MCF 10A (cell line): ENCODE measurements around the gene BAHCC1. TPM values are rescaled to one million over a fixed set of nuclear protein-coding genes. Genes with fewer than 3 reads are reported as not detected.

Experiments used
- BruUV-seq: library from RNA; stranded (reverse); fragments of 400-500 nt; replicated peaks from 2 replicates; lab custom pipeline; 2021; lab: Mats Ljungman, UMichigan
- CTCF ChIA-PET: fragments of 300-600 bp; sonication (Branson Sonifier 250); formaldehyde crosslinking; extraction: SDS; loops from one replicate; lab custom pipeline; 2021; ENCODE audit warnings: antibody characterized with exemption, inconsistent platforms; lab: Yijun Ruan, JAX
- POLR2A ChIA-PET: fragments of 300-600, 350-650 bp; sonication (Branson Sonifier 250); formaldehyde crosslinking; extraction: SDS; loops from one replicate; lab custom pipeline; 2020; ENCODE audit warnings: antibody characterized with exemption, inconsistent platforms; lab: Yijun Ruan, JAX
- DNase-seq: peaks from one replicate; pipeline ENCODE4 v3.0.0-alpha.2; 2018; ENCODE audit not compliant: unreplicated experiment
- H3K27ac Mint-ChIP-seq: one replicate; pipeline ENCODE4 v1.8.0; 2022; ENCODE audit warnings: mild to moderate bottlenecking, low read depth, mixed read lengths; ENCODE audit not compliant: unreplicated experiment
- H3K27me3 Mint-ChIP-seq: one replicate; pipeline ENCODE4 v1.8.0; 2022; ENCODE audit warnings: mixed read lengths; ENCODE audit not compliant: insufficient read depth, unreplicated experiment
- H3K36me3 Mint-ChIP-seq: one replicate; pipeline ENCODE4 v1.8.0; 2022; ENCODE audit warnings: mild to moderate bottlenecking, moderate library complexity, mixed read lengths; ENCODE audit not compliant: insufficient read depth, unreplicated experiment
- H3K4me1 Mint-ChIP-seq: one replicate; pipeline ENCODE4 v1.8.0; 2022; ENCODE audit warnings: mixed read lengths; ENCODE audit not compliant: insufficient read depth, unreplicated experiment
- H3K4me3 Mint-ChIP-seq: one replicate; pipeline ENCODE4 v1.8.0; 2022; ENCODE audit warnings: mild to moderate bottlenecking, moderate library complexity, mixed read lengths; ENCODE audit not compliant: unreplicated experiment
- H3K9me3 Mint-ChIP-seq: one replicate; pipeline ENCODE4 v1.8.0; 2022; ENCODE audit warnings: mixed read lengths; ENCODE audit not compliant: unreplicated experiment
- intact Hi-C: fragments of 100-400 bp; cut with micrococcal nuclease; formaldehyde crosslinking; loops from 2 replicates; pipeline ENCODE4 v1.14.1; 2022
- total RNA-seq: library from RNA; stranded (reverse); gene quantifications from 2 replicates; pipeline ENCODE4 v1.2.3, GENCODE V29; 2022
- TF ChIP-seq, protein P1 (sequence below): fragments of 200-600 bp; IDR thresholded peaks from one replicate; pipeline ENCODE4 v1.8.0; 2022; ENCODE audit warnings: antibody characterized with exemption, mild to moderate bottlenecking; ENCODE audit not compliant: unreplicated experiment

Gene BAHCC1
- total RNA-seq, 1 experiment from 2014 or later: 7.4 TPM

DNA sequence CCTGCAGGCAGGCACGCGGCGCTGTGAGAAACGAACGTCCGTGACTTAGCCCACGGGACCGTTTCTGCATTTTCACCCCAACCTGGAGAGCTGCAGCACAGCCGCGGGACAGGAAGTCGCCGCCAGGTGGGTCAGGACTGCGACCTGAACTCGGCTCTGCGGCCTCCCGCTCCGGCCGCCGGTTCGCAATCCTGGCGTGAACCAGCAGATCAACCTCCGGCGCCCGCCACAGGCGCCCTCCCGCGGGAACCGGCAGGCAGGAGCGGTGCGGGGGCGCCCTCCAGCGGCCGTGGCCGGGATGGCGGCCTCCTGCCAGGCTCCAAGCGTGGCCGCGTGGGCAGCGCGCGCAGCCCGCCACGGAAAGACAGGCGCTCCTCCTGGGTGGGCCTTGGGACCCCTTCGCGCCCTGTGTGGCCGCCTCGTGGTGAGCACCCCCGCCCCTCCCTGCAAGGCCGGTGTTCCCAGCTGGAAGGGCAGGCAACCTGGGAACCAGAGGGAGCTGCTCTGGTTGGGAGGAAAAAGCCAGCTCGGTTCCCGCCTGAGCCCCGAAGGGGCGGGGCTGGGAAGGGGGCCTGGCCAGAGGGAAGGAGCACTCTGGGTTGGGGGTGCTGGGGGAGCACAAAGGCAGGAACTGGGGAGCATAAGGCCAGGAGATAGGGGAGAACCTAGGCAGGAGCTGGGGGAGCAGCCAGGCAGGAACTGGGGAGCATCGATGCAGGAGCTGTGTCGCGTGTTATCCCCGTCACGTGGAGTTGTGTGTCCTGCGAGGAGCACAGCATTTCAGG, 89.1 kb downstream of the BAHCC1 start:
- H3K4me1 Mint-ChIP-seq: no peaks in the 10 kb centered on the region
- CTCF ChIA-PET: interaction anchor here (0.6 to 2.0 kb wide), 39 partner anchors 16 to 1743 kb away, joined by 3 to 29 read pairs (median 4); partner anchors contain the start of gene BAHCC1
- TF ChIP-seq, protein P1, sequence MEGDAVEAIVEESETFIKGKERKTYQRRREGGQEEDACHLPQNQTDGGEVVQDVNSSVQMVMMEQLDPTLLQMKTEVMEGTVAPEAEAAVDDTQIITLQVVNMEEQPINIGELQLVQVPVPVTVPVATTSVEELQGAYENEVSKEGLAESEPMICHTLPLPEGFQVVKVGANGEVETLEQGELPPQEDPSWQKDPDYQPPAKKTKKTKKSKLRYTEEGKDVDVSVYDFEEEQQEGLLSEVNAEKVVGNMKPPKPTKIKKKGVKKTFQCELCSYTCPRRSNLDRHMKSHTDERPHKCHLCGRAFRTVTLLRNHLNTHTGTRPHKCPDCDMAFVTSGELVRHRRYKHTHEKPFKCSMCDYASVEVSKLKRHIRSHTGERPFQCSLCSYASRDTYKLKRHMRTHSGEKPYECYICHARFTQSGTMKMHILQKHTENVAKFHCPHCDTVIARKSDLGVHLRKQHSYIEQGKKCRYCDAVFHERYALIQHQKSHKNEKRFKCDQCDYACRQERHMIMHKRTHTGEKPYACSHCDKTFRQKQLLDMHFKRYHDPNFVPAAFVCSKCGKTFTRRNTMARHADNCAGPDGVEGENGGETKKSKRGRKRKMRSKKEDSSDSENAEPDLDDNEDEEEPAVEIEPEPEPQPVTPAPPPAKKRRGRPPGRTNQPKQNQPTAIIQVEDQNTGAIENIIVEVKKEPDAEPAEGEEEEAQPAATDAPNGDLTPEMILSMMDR: peak; percentile 98
- BruUV-seq: no TSS peak
- no peak overlapping the region for H3K27ac Mint-ChIP-seq
- no peaks in the 10 kb centered on the region for H3K27me3 Mint-ChIP-seq
- H3K9me3 Mint-ChIP-seq: no peaks in the 10 kb centered on the region
- intact Hi-C loops: loop anchor here (1.0 to 2.0 kb wide), 3 partner anchors 90 to 231 kb away; partner anchors contain the start of gene BAHCC1
- H3K4me3 Mint-ChIP-seq: no peak overlapping the region
- peak; percentile 70 for DNase-seq
- H3K36me3 Mint-ChIP-seq: peaks cover 6% of the 10 kb centered on the region
- POLR2A ChIA-PET: interaction anchor here (0.6 to 1.4 kb wide), 16 partner anchors 25 to 262 kb away, joined by 3 to 8 read pairs (median 4); partner anchors contain the start of genes BAHCC1, CEP131, MRPL12 and SLC38A10

DNA sequence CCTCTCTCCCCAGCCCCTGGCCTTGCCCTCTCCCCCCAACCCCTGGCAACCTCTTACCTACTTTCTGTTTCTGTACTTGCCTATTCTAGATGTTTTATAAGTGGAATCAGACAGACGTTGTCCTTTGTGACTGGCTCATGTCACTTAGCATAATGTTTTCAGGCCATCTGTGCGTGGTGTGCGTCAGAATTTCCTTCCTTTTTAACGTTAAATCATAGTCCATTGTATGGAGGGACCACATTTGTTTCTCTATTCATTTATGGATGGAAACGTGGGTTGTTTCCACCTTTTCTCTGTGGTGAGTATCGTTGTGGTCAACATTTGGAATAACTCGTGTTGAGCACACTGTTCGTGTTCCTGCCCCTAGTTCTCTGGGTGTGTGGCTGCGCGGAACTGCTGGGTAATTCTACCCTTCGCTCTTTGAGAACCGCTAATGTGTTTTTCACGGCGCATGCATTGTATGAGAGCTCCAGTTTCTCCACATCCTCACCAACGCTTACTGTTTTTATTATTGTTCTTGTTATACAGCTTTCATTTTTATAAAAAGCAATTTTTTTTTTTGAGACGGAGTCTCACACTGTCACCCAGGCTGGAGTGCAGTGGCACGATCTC, 91.0 kb downstream of the BAHCC1 start:
- intact Hi-C loops: no loop called here
- ChIA-PET CTCF (interaction anchor here (1.8 kb wide), 1 partner anchor 194 kb away, joined by 14 read pairs; no protein-coding TSS in a partner anchor), POLR2A (no interaction called here)
- Mint-ChIP-seq H3K36me3 (peaks cover 6% of the 10 kb centered on the region), H3K9me3 (no peaks in the 10 kb centered on the region), H3K4me1 (no peaks in the 10 kb centered on the region), H3K27me3 (no peaks in the 10 kb centered on the region), H3K27ac (no peak overlapping the region), H3K4me3 (no peak overlapping the region)
- TF ChIP-seq, protein P1: no peak
- no peak for DNase-seq
- no TSS peak for BruUV-seq

DNA sequence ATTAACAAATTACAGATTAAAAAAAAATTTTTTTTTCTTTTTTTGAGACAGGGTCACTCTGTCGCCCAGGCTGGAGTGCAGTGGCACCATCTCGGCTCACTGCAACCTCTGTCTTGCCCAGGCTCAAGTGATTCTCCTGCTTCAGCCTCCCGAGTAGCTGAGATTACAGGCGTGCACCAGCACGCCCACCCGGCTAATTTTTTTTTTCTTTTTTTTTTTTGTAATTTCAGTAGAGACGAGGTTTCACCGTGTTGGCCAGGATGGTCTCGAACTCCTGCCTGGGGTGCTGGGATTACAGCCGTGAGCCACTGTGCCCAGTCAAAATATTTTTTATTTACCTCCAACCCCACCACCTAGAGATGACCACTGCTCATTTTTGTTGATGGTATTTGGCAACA, 91.8 kb downstream of the BAHCC1 start:
- no peak overlapping the region for H3K27ac Mint-ChIP-seq
- H3K4me3 Mint-ChIP-seq: peak overlapping the region; percentile 36
- DNase-seq: no peak
- no peaks in the 10 kb centered on the region for H3K4me1 Mint-ChIP-seq
- ChIA-PET POLR2A (interaction anchor here (0.6 kb wide), 1 partner anchor 374 kb away, joined by 3 read pairs; no protein-coding TSS in a partner anchor), CTCF (no interaction called here)
- peaks cover 6% of the 10 kb centered on the region for H3K36me3 Mint-ChIP-seq
- no peaks in the 10 kb centered on the region for H3K9me3 Mint-ChIP-seq
- intact Hi-C loops: no loop called here
- BruUV-seq: no TSS peak
- TF ChIP-seq, protein P1: no peak
- H3K27me3 Mint-ChIP-seq: peaks cover 2% of the 10 kb centered on the region
